Measurements from ENCODE around the gene IGSF6.
"Not testable (repeated sequence)": the region's sequence is repeated elsewhere in the genome, so short reads cannot be mapped to it uniquely, and the experiment has no call there.

Gene IGSF6

GRCh38 chr16:21637032-21637968, 15.1 kb downstream of the IGSF6 start:
- Histone ChIP-seq H3K9me3 (ENCODE audit: severe bottlenecking) (no peaks in the 10 kb centered on the region), H3K27me3 (ENCODE audit: insufficient read depth, low read depth, severe bottlenecking) (no peaks in the 10 kb centered on the region), H3K4me3 (ENCODE audit: low read depth, low read length) (no peak overlapping the region), H3K36me3 (no peaks in the 10 kb centered on the region; the same call in 1 of the 2 replicates), H3K27ac (no peak overlapping the region)
- TF ChIP-seq, protein P1, sequence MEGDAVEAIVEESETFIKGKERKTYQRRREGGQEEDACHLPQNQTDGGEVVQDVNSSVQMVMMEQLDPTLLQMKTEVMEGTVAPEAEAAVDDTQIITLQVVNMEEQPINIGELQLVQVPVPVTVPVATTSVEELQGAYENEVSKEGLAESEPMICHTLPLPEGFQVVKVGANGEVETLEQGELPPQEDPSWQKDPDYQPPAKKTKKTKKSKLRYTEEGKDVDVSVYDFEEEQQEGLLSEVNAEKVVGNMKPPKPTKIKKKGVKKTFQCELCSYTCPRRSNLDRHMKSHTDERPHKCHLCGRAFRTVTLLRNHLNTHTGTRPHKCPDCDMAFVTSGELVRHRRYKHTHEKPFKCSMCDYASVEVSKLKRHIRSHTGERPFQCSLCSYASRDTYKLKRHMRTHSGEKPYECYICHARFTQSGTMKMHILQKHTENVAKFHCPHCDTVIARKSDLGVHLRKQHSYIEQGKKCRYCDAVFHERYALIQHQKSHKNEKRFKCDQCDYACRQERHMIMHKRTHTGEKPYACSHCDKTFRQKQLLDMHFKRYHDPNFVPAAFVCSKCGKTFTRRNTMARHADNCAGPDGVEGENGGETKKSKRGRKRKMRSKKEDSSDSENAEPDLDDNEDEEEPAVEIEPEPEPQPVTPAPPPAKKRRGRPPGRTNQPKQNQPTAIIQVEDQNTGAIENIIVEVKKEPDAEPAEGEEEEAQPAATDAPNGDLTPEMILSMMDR (IDR thresholded peaks at IDR 0.05; ENCODE audit: low read depth, low read length) = no peak
- DNase-seq = no peak

DNA sequence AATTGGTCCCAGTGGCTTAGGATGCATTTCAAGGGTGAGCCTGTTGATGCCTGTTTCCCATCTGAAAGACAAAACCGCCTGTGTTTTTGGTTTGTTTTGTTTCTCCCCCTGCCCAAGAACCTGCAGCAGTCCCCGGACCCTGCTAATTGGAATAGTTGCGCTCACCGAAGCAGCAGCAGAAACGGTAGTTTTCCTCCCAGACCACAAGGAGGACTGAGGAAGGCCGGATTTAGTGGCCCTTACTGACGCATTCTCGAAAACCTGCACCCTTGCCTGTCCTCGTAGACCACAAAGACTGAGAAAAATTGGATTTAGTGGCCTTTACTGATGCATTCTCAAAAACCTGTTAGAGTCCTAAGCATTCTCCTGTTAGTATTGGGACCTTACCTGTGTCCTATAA, 16.7 kb downstream of the IGSF6 start:
- not testable (repeated sequence) for DNase-seq; H3K36me3 ChIP-seq; H3K27ac ChIP-seq; H3K27me3 ChIP-seq (ENCODE audit: insufficient read depth, low read depth, severe bottlenecking); H3K4me3 ChIP-seq (ENCODE audit: low read depth, low read length); H3K9me3 ChIP-seq (ENCODE audit: severe bottlenecking)

GRCh38 chr16:21634216-21634615, 18.2 kb downstream of the IGSF6 start:
- no peaks in the 10 kb centered on the region for H3K27me3 ChIP-seq (ENCODE audit: insufficient read depth, low read depth, severe bottlenecking)
- H3K4me3 ChIP-seq (ENCODE audit: low read depth, low read length) = no peak overlapping the region
- DNase-seq = no peak
- TF ChIP-seq, protein P1 (IDR thresholded peaks at IDR 0.05; ENCODE audit: low read depth, low read length) = no peak
- H3K27ac ChIP-seq = no peak overlapping the region
- H3K36me3 ChIP-seq = peaks cover 14% of the 10 kb centered on the region
- peaks cover 9% of the 10 kb centered on the region for H3K9me3 ChIP-seq (ENCODE audit: severe bottlenecking)

DNA sequence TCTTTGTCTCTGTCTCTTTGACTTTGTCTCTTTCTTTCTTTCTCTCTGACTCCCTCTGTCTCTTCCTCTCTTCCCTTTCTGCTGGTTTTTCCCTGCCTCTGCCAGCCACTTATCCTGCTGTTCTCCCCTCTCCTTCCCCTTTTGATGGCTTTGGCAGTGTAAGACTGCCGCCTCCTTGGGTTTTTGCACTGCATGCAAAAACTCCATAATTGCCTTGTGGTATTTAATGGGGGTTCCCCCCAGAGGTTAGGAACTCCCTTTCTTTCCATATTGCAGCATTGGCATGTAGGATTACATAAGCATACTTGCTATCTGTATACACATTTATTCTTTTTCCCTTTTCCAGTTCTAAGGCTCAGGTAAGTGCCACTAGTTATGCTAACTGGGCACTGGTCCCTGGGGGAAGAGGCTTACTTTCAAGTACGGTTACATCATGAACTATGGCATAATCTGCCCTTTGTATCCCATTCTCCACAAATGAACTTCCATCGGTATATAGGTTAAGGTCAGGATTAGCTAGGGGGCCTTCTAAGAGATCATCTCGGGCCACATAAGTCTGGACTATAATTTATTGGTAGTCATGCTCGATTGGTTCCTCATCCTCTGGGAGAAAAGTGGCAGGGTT, 20.3 kb downstream of the IGSF6 start:
- peaks cover 28% of the 10 kb centered on the region for H3K36me3 ChIP-seq

GRCh38 chr16:21631376-21631775, 21.0 kb downstream of the IGSF6 start:
- not testable (repeated sequence) for H3K27me3 ChIP-seq (ENCODE audit: insufficient read depth, low read depth, severe bottlenecking); H3K27ac ChIP-seq; H3K4me3 ChIP-seq (ENCODE audit: low read depth, low read length); DNase-seq; H3K9me3 ChIP-seq (ENCODE audit: severe bottlenecking)
- H3K36me3 ChIP-seq = peaks cover 34% of the 10 kb centered on the region

More for the DNA sequence above, 20.3 kb downstream of the IGSF6 start:
- not testable (repeated sequence) for H3K27ac ChIP-seq; DNase-seq; H3K9me3 ChIP-seq (ENCODE audit: severe bottlenecking); H3K4me3 ChIP-seq (ENCODE audit: low read depth, low read length); H3K27me3 ChIP-seq (ENCODE audit: insufficient read depth, low read depth, severe bottlenecking)

- H3K9me3 ChIP-seq (ENCODE audit: severe bottlenecking); H3K27ac ChIP-seq; DNase-seq; H3K4me3 ChIP-seq (ENCODE audit: low read depth, low read length); H3K27me3 ChIP-seq (ENCODE audit: insufficient read depth, low read depth, severe bottlenecking): not testable (repeated sequence)
- H3K36me3 ChIP-seq = peaks cover 38% of the 10 kb centered on the region
These were observed 21.5 kb downstream of the IGSF6 start for GRCh38 chr16:21630866-21631265.

DNA sequence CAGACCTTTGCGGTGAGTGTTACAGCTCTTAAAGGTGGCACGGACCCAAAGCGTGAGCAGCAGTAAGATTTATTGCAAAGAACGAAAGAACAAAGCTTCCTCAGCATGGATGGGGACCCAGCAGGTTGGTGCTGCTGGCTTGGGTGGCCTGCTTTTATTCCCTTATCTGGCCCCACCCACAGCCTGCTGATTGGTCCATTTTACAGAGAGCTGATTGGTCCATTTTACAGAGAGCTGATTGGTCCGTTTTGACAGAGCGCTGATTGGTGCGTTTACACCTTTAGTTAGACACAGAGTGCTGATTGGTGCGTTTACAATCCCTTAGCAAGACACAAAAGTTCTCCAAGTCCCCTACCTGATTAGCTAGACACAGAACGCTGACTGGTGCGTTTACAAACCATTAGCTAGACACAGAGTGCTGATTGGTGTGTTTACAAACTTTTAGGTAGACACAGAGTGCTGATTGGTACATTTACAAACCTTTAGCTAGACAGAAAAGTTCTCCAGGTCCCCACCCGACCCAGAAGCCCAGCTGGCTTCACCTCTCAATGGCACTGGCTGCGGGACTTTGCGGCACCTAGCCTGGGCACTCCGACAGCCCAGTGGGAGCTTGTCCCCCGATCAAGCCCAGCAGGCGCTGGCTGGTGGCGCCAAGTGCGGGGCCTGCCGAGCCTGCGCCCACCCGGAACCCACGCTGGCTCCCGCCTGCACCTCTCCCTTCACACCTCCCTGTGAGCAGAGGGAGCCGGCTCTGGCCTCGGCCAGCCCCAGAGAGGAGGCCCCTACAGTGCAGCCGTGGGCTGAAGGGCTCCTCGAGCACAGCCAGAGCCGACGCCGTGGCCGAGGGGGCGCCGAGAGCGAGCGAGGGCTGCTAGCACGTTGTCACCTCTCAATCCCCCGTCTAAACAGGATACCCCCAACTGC, 22.5 kb downstream of the IGSF6 start:
- H3K27me3 ChIP-seq (ENCODE audit: insufficient read depth, low read depth, severe bottlenecking) = not testable (repeated sequence)

GRCh38 chr16:21628772-21629171, 23.6 kb downstream of the IGSF6 start:
- DNase-seq = no peak
- Histone ChIP-seq H3K36me3 (peaks cover 49% of the 10 kb centered on the region), H3K27ac (no peak overlapping the region), H3K4me3 (ENCODE audit: low read depth, low read length) (no peak overlapping the region), H3K27me3 (ENCODE audit: insufficient read depth, low read depth, severe bottlenecking) (no peaks in the 10 kb centered on the region), H3K9me3 (ENCODE audit: severe bottlenecking) (peaks cover 9% of the 10 kb centered on the region)
- TF ChIP-seq, protein P1 (IDR thresholded peaks at IDR 0.05; ENCODE audit: low read depth, low read length) = no peak

More for the DNA sequence above, 22.5 kb downstream of the IGSF6 start:
- DNase-seq; H3K4me3 ChIP-seq (ENCODE audit: low read depth, low read length); H3K9me3 ChIP-seq (ENCODE audit: severe bottlenecking); H3K27ac ChIP-seq: not testable (repeated sequence)
- H3K36me3 ChIP-seq = peaks cover 44% of the 10 kb centered on the region

Data from WERI-Rb-1 (cell line).